Chondrocyte (in vitro differentiated cells): ENCODE measurements around the gene HNRNPM. TPM values are rescaled to one million over a fixed set of nuclear protein-coding genes. Genes with fewer than 3 reads are reported as not detected.
A peak's percentile ranks its signal among the peaks of the same experiment; 100 is the strongest.

Source experiments
- DNase-seq: peaks from one replicate; pipeline ENCODE4 v3.0.0; 2021; ENCODE audit warnings: mixed read lengths, low spot score
- H3K27ac Mint-ChIP-seq: one replicate; pipeline ENCODE4 v1.8.0; 2021; ENCODE audit warnings: mild to moderate bottlenecking, moderate library complexity, mixed read lengths; ENCODE audit not compliant: unreplicated experiment
- H3K27me3 Mint-ChIP-seq: 2 replicates; pipeline ENCODE4 v1.8.0; 2021; ENCODE audit warnings: low read depth, mixed read lengths
- H3K36me3 Mint-ChIP-seq: 2 replicates; pipeline ENCODE4 v1.8.0; 2021; ENCODE audit warnings: low read depth, mixed read lengths
- H3K4me1 Mint-ChIP-seq: 2 replicates; pipeline ENCODE4 v1.8.0; 2021; ENCODE audit warnings: low read depth, mild to moderate bottlenecking, mixed read lengths
- H3K4me3 Mint-ChIP-seq: one replicate; pipeline ENCODE4 v1.8.0; 2021; ENCODE audit warnings: mild to moderate bottlenecking, moderate library complexity, mixed read lengths; ENCODE audit not compliant: unreplicated experiment
- H3K9me3 Mint-ChIP-seq: 2 replicates; pipeline ENCODE4 v1.8.0; 2021; ENCODE audit warnings: low read depth, mixed read lengths
- total RNA-seq: library from RNA; stranded (reverse); gene quantifications from 3 replicates; pipeline ENCODE4 v1.2.1, GENCODE V29; 2021
- TF ChIP-seq, protein P1 (sequence below): fragments of 200-600 bp; sonication (generic); IDR thresholded peaks from 2 replicates; pipeline ENCODE4 v1.5.0; 2021; ENCODE audit warnings: antibody characterized with exemption, mild to moderate bottlenecking, moderate library complexity

The HNRNPM gene
- total RNA-seq, 1 donor from 2014 or later = 116 TPM

DNA sequence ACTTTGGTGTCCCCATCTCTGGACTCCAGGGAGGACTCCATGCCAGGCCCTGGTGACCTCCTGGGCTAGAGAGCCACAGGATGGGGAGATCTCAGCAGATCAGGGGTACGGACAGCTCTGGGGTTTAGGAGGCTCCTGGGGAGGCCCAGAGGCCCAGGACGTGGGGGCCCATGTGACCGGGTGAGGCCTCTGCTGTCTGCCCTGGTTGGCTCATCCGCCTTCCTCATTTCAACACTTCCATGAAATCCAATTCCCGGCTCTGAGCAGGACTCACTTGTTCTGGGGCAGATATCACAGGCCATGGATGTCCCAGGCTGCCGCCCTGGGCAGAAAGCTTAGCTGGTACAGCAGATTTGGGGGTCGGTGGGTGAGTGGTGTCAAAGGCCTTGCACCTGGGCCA lies 58.7 kb downstream of the HNRNPM start:
- no peak for DNase-seq
- Mint-ChIP-seq H3K27ac (no peak overlapping the region), H3K9me3 (no peaks in the 10 kb centered on the region), H3K36me3 (no peaks in the 10 kb centered on the region), H3K4me1 (peaks cover 13% of the 10 kb centered on the region), H3K4me3 (no peak overlapping the region), H3K27me3 (no peaks in the 10 kb centered on the region)
- TF ChIP-seq, protein P1, sequence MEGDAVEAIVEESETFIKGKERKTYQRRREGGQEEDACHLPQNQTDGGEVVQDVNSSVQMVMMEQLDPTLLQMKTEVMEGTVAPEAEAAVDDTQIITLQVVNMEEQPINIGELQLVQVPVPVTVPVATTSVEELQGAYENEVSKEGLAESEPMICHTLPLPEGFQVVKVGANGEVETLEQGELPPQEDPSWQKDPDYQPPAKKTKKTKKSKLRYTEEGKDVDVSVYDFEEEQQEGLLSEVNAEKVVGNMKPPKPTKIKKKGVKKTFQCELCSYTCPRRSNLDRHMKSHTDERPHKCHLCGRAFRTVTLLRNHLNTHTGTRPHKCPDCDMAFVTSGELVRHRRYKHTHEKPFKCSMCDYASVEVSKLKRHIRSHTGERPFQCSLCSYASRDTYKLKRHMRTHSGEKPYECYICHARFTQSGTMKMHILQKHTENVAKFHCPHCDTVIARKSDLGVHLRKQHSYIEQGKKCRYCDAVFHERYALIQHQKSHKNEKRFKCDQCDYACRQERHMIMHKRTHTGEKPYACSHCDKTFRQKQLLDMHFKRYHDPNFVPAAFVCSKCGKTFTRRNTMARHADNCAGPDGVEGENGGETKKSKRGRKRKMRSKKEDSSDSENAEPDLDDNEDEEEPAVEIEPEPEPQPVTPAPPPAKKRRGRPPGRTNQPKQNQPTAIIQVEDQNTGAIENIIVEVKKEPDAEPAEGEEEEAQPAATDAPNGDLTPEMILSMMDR = no peak

DNA sequence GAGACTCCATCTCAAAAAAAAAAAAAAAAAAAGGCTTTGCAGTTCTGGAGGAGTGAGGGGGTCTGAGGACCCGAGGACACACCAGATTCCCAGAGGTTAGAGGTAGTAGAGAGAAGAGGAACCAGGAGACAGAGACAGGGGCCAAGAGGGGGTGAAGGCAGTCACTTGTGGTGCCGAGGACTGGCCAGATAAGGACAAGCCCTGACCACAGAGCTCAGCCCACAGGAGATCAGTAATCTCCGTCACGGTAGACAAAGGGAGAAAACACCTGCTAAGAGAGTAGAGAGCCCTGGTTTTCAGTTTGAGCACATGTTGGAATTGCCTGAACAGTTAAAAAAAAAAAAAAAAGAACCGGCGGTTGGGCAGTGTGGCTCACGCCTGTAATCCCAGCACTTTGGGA lies 59.4 kb downstream of the HNRNPM start:
- Mint-ChIP-seq H3K27me3 (no peaks in the 10 kb centered on the region), H3K4me3 (peak overlapping the region; percentile 22), H3K36me3 (no peaks in the 10 kb centered on the region), H3K9me3 (no peaks in the 10 kb centered on the region), H3K27ac (no peak overlapping the region), H3K4me1 (peaks cover 13% of the 10 kb centered on the region)
- no peak for DNase-seq
- TF ChIP-seq, protein P1 = no peak

DNA sequence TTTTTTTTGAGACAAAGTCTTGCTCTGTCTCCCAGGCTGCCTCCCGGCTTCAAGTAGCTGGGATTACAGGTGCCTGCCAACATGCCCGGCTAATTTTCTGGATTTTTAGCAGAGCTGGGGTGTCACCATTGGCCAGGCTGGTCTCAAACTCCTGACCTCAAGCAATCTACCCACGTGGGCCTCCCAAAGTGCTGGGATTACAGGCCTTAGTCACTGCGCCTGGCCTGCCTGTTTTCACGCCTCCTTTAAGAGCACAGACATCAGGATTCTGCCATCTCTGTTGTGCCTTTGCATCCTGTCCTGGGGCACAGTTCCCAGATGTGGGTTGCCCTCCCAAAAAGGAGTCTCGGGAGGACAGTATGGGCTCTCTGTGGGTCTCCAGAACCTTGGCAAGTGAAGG lies 60.1 kb downstream of the HNRNPM start:
- no peak for DNase-seq
- Mint-ChIP-seq H3K27me3 (no peaks in the 10 kb centered on the region), H3K36me3 (no peaks in the 10 kb centered on the region), H3K27ac (no peak overlapping the region), H3K9me3 (no peaks in the 10 kb centered on the region), H3K4me3 (peak overlapping the region; percentile 41), H3K4me1 (peaks cover 13% of the 10 kb centered on the region)
- TF ChIP-seq, protein P1 = peak; percentile 11

DNA sequence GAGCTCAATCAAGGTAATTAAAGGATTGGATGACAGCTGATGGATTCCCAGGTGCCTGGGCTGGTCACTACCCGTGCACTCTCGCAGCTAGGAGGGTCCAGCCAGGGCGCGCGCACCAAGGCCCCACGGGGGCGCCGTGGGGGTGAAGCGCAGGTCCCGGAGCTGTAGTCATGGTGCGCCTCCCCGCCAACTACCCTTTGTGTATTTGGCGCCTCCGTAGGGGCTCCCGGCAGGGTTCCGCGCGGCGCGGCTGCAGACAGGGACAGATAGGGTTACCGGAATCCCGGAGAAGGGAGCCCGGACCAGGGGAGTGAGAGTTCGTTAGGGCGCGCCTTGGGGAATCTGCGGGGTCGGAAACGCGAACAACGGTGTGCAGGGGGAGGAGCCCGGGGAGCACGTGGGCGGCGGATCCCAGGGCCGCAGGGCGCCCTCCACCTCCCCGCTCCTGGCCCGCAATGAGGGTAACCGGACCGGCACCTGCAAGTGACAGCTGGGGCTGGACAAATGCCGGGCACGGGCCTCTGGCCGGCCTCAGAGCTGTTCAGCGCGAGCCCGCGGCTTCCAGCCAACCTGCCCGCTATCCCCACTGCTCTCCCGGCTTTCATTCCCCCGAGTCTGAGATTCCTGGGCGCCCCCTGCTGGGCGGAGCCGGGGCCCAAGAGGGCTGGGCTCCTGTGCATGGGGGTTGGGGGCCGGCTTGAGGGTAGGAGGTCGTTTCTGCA lies 61.1 kb downstream of the HNRNPM start:
- peak overlapping the region; percentile 86 for H3K4me3 Mint-ChIP-seq
- H3K27me3 Mint-ChIP-seq = no peaks in the 10 kb centered on the region
- no peak overlapping the region for H3K27ac Mint-ChIP-seq
- H3K36me3 Mint-ChIP-seq = no peaks in the 10 kb centered on the region
- TF ChIP-seq, protein P1 = peak; percentile 96
- H3K9me3 Mint-ChIP-seq = no peaks in the 10 kb centered on the region
- DNase-seq = no peak
- peaks cover 8% of the 10 kb centered on the region for H3K4me1 Mint-ChIP-seq

DNA sequence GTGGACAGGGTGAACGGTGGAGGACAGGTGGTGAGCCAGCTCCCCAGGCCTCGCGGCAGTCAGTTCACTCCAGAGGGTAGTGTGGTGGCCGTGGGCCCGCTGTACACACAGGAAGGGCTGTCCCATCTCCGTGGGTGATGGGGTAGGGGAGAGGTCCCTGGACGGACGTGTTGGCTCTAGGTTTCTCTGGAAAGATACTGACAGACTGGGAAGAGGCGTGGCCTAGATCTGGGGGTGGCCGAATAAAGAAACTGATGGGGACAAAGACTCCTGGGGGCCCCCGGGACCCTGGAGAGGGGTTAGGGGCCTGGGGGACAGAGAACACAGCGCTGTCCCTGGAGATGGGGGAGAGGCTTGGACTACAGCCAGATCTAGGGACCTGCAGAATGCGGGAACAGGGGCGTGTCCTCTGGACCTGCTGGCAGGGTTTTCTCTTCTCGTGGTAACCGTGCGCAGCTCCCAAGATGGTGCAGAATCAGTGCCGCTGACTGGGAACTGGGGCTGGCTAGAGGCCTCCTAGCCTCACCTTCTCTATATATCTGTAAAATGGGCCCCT lies 61.7 kb downstream of the HNRNPM start:
- H3K27me3 Mint-ChIP-seq = no peaks in the 10 kb centered on the region
- TF ChIP-seq, protein P1 = peak; percentile 67
- H3K36me3 Mint-ChIP-seq = no peaks in the 10 kb centered on the region
- peak overlapping the region; percentile 86 for H3K4me3 Mint-ChIP-seq
- no peaks in the 10 kb centered on the region for H3K9me3 Mint-ChIP-seq
- H3K27ac Mint-ChIP-seq = peak overlapping the region; percentile 59
- H3K4me1 Mint-ChIP-seq = peaks cover 8% of the 10 kb centered on the region
- DNase-seq = no peak
